Ascending aorta (tissue), 2 donors: ENCODE data around the gene ARHGAP5. TPM values are rescaled to one million over a fixed set of nuclear protein-coding genes. Genes with fewer than 3 reads are reported as not detected.

Source experiments
- DNase-seq, 2 donors: peaks; one replicate each; pipeline ENCODE4 v3.0.0-alpha.2; 2019; ENCODE audit warnings: low spot score in 2 of 2
- H3K27ac ChIP-seq, 2 donors: fragments of 200-600 bp; sonication (generic); one replicate each; pipeline ENCODE4 v1.5.1; 2016 to 2017; ENCODE audit warnings: mild to moderate bottlenecking in 1 of 2
- H3K27me3 ChIP-seq: fragments of 200-600 bp; sonication (generic); one replicate; pipeline ENCODE4 v1.5.1; 2017
- H3K36me3 ChIP-seq, 2 donors: fragments of 200-600 bp; sonication (generic); one replicate each; pipeline ENCODE4 v1.5.1; 2016
- H3K4me1 ChIP-seq, 2 donors: fragments of 200-600 bp; sonication (generic); one replicate each; pipeline ENCODE4 v1.5.1; 2016 to 2017; ENCODE audit warnings: mild to moderate bottlenecking in 1 of 2
- H3K4me3 ChIP-seq, 2 donors: fragments of 200-600 bp; sonication (generic); one replicate each; pipeline ENCODE4 v1.5.1; 2016 to 2017; ENCODE audit warnings: mild to moderate bottlenecking in 1 of 2
- H3K9me3 ChIP-seq, 2 donors: fragments of 200-600 bp; sonication (generic); one replicate each; pipeline ENCODE4 v1.5.1; 2016
- CTCF ChIP-seq, 3 experiments: fragments of 200-600 bp in 2 of 3; fragments of 450-650 bp in 1 of 3; sonication (generic) in 2 of 3; IDR thresholded peaks; one replicate each; pipeline ENCODE4 v1.5.1; 2016 to 2019; ENCODE audit warnings: antibody characterized with exemption in 3 of 3, mild to moderate bottlenecking in 1 of 3, moderate library complexity in 1 of 3
- intact Hi-C: fragments of 100-400 bp; cut with DNase I; formaldehyde crosslinking; loops from one replicate; pipeline ENCODE4 v1.15.1; 2023
- total RNA-seq: library from RNA; depleted of rRNA; stranded (reverse); fragments of >200 nt; gene quantifications from one replicate; pipeline ENCODE4 v1.1.0, GENCODE V29; 2016

ARHGAP5 gene
- total RNA-seq, 1 donor from 2014 or later: 32.6 TPM

- H3K27ac ChIP-seq: peak overlapping the region; percentile 92 to 97
- DNase-seq: peak in 1 of 2 donors; percentile 63
- H3K4me1 ChIP-seq: peaks cover 0 to 42% of the 10 kb centered on the region in 2 donors
- H3K4me3 ChIP-seq: peak overlapping the region; percentile 64 to 82
- H3K36me3 ChIP-seq: no peaks in the 10 kb centered on the region
- intact Hi-C loops: loop anchor here (2.0 to 10.0 kb wide), 11 partner anchors 49 to 1984 kb away; partner anchors contain the start of genes HEATR5A, HECTD1, NPAS3 and NUBPL
- H3K27me3 ChIP-seq: no peaks in the 10 kb centered on the region
- H3K9me3 ChIP-seq: no peaks in the 10 kb centered on the region
- no peak for TF ChIP-seq CTCF (IDR thresholded peaks at IDR 0.05)
These were observed 1.1 kb downstream of the ARHGAP5 start for GRCh38 chr14:32078023-32078857.

GRCh38 chr14:32078858-32079216, 1.7 kb downstream of the ARHGAP5 start:
- intact Hi-C loops: loop anchor here (2.0 to 10.0 kb wide), 11 partner anchors 48 to 1983 kb away; partner anchors contain the start of genes HEATR5A, HECTD1, NPAS3 and NUBPL
- TF ChIP-seq CTCF (IDR thresholded peaks at IDR 0.05): no peak
- Histone ChIP-seq H3K9me3 (no peaks in the 10 kb centered on the region), H3K4me1 (peaks cover 0 to 42% of the 10 kb centered on the region in 2 donors), H3K36me3 (no peaks in the 10 kb centered on the region), H3K27ac (no peak overlapping the region), H3K27me3 (no peaks in the 10 kb centered on the region), H3K4me3 (peak overlapping the region; percentile 64 to 82)
- no peak for DNase-seq

- H3K4me3 ChIP-seq: peak overlapping the region; percentile 64 to 82
- H3K4me1 ChIP-seq: peaks cover 0 to 42% of the 10 kb centered on the region in 2 donors
- no peaks in the 10 kb centered on the region for H3K36me3 ChIP-seq
- no peak overlapping the region for H3K27ac ChIP-seq
- DNase-seq: no peak
- no peak for TF ChIP-seq CTCF (IDR thresholded peaks at IDR 0.05)
- H3K27me3 ChIP-seq: no peaks in the 10 kb centered on the region
- H3K9me3 ChIP-seq: no peaks in the 10 kb centered on the region
- intact Hi-C loops: loop anchor here (2.0 to 10.0 kb wide), 11 partner anchors 48 to 1983 kb away; partner anchors contain the start of genes HEATR5A, HECTD1, NPAS3 and NUBPL
These were observed 2.2 kb downstream of the ARHGAP5 start for GRCh38 chr14:32079264-32079663.

GRCh38 chr14:32080001-32080510, 3.0 kb downstream of the ARHGAP5 start:
- intact Hi-C loops: no loop called here
- peaks cover 0 to 39% of the 10 kb centered on the region in 2 donors for H3K4me1 ChIP-seq
- no peak overlapping the region for H3K27ac ChIP-seq
- H3K27me3 ChIP-seq: no peaks in the 10 kb centered on the region
- H3K4me3 ChIP-seq: no peak overlapping the region
- no peaks in the 10 kb centered on the region for H3K36me3 ChIP-seq
- no peak for DNase-seq
- H3K9me3 ChIP-seq: no peaks in the 10 kb centered on the region
- no peak for TF ChIP-seq CTCF (IDR thresholded peaks at IDR 0.05)

GRCh38 chr14:32081901-32082300, 4.8 kb downstream of the ARHGAP5 start:
- no peaks in the 10 kb centered on the region for H3K36me3 ChIP-seq

More at GRCh38 chr14:32081901-32082300, 4.8 kb downstream of the ARHGAP5 start:
- no peak for TF ChIP-seq CTCF (IDR thresholded peaks at IDR 0.05)
- H3K27ac ChIP-seq: no peak overlapping the region
- H3K4me1 ChIP-seq: peaks cover 0 to 45% of the 10 kb centered on the region in 2 donors
- intact Hi-C loops: no loop called here
- DNase-seq: no peak
- H3K27me3 ChIP-seq: no peaks in the 10 kb centered on the region
- H3K4me3 ChIP-seq: no peak overlapping the region
- H3K9me3 ChIP-seq: no peaks in the 10 kb centered on the region
